ENCODE data around the gene CD99L2. TPM values are rescaled to one million over a fixed set of nuclear protein-coding genes. Genes with fewer than 3 reads are reported as not detected.

Gene CD99L2
- total and polyA plus RNA-seq, 10 of the 15 experiments (the other 5 are each of a cell fraction or from before 2014, with no cell fraction given) = 1.1 to 22.9 (median 13.0) TPM

- BruUV-seq (replicated peaks) = no TSS peak
- no peak overlapping the region for H2AFZ ChIP-seq (ENCODE audit: control insufficient read depth, low read depth, low read length)
- CTCF ChIA-PET = no interaction called here
- H3K79me2 ChIP-seq (ENCODE audit: control insufficient read depth, insufficient read depth, low read length) = no peaks in the 10 kb centered on the region
- no peak overlapping the region for H3K9ac ChIP-seq (ENCODE audit: control insufficient read depth, insufficient read depth, low read length)
- ATAC-seq = no peak
- intact Hi-C loops (cut with micrococcal nuclease; ENCODE audit: unreplicated experiment) = no loop called here
- H3K4me3 ChIP-seq = no peak overlapping the region
- SMC1A ChIA-PET (ENCODE audit: uncharacterized antibody, unreplicated experiment) = no interaction called here
- H3K4me1 ChIP-seq (ENCODE audit: control insufficient read depth, insufficient read depth, low read length) = no peaks in the 10 kb centered on the region
- no peak for FAIRE-seq
- POLR2A ChIA-PET = no interaction called here
- H3K4me2 ChIP-seq (ENCODE audit: control insufficient read depth, insufficient read depth) = no peak overlapping the region
- no peaks in the 10 kb centered on the region for H3K27me3 ChIP-seq (replicated peaks in 1 of 2; ENCODE audit: control insufficient read depth in 2 of 2, insufficient read depth in 2 of 2, low read length in 1 of 2)
- DNase-seq (ENCODE audit: low read depth, low spot score) = no peak
- in situ Hi-C loops (cut with MboI) = no loop called here
- H4K20me1 ChIP-seq (ENCODE audit: control insufficient read depth, insufficient read depth) = no peaks in the 10 kb centered on the region
- H3K27ac ChIP-seq (ENCODE audit: control insufficient read depth, insufficient read depth) = no peak overlapping the region
- TF ChIP-seq FOS (IDR thresholded peaks at IDR 0.05; ENCODE audit: borderline replicate concordance, extremely low read depth, insufficient read length) (no peak), MTA3 (IDR thresholded peaks at IDR 0.05; ENCODE audit: borderline replicate concordance, low read length) (no peak), SUPT20H (IDR thresholded peaks at IDR 0.05; ENCODE audit: borderline replicate concordance, control insufficient read depth, low read depth, low read length) (no peak), SIX5 (IDR thresholded peaks at IDR 0.05; ENCODE audit: low read depth, low read length, severe bottlenecking) (no peak), RAD21 (IDR thresholded peaks at IDR 0.05; ENCODE audit: insufficient read depth, low read depth, low read length) (no peak), JUNB (IDR thresholded peaks at IDR 0.05) (no peak), CEBPB (IDR thresholded peaks at IDR 0.05; ENCODE audit: borderline replicate concordance in 1 of 2, low read depth in 2 of 2, low read length in 2 of 2) (no peak), POLR2AphosphoS5 (IDR thresholded peaks at IDR 0.05; ENCODE audit: low read length) (no peak)
- TF ChIP-seq, protein P1, sequence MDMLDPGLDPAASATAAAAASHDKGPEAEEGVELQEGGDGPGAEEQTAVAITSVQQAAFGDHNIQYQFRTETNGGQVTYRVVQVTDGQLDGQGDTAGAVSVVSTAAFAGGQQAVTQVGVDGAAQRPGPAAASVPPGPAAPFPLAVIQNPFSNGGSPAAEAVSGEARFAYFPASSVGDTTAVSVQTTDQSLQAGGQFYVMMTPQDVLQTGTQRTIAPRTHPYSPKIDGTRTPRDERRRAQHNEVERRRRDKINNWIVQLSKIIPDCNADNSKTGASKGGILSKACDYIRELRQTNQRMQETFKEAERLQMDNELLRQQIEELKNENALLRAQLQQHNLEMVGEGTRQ (IDR thresholded peaks at IDR 0.05; ENCODE audit: borderline replicate concordance, low read depth, low read length) = no peak
- TF ChIP-seq, protein P2, sequence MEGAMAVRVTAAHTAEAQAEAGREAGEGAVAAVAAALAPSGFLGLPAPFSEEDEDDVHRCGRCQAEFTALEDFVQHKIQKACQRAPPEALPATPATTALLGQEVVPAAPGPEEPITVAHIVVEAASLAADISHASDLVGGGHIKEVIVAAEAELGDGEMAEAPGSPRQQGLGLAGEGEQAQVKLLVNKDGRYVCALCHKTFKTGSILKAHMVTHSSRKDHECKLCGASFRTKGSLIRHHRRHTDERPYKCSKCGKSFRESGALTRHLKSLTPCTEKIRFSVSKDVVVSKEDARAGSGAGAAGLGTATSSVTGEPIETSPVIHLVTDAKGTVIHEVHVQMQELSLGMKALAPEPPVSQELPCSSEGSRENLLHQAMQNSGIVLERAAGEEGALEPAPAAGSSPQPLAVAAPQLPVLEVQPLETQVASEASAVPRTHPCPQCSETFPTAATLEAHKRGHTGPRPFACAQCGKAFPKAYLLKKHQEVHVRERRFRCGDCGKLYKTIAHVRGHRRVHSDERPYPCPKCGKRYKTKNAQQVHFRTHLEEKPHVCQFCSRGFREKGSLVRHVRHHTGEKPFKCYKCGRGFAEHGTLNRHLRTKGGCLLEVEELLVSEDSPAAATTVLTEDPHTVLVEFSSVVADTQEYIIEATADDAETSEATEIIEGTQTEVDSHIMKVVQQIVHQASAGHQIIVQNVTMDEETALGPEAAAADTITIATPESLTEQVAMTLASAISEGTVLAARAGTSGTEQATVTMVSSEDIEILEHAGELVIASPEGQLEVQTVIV (IDR thresholded peaks at IDR 0.05; ENCODE audit: borderline replicate concordance, partially characterized antibody) = no peak
- no peaks in the 10 kb centered on the region for H3K9me3 ChIP-seq (replicated peaks; ENCODE audit: control insufficient read depth, insufficient read depth, low read length)
- WGBS (ENCODE audit: insufficient coverage, insufficient replicate concordance, low lambda C conversion rate, missing lambda C conversion rate) = 43% methylated on average over 2 of the region's 2 CpGs
- RAD21 ChIA-PET (ENCODE audit: unreplicated experiment) = no interaction called here
- no peaks in the 10 kb centered on the region for H3K36me3 ChIP-seq (ENCODE audit: control insufficient read depth in 2 of 2, insufficient read depth in 2 of 2, low read length in 1 of 2)
Measured at GRCh38 chrX:150926304-150926703, 27.8 kb upstream of the CD99L2 start.

All from GM12878 (cell line).